Measurements from ENCODE around the gene ETFA.

ETFA gene

GRCh38 chr15:76345880-76346668, 34.8 kb upstream of the ETFA start:
- H3K9ac ChIP-seq (ENCODE audit: low read depth, low read length) = no peak overlapping the region
- no peaks in the 10 kb centered on the region for H3K36me3 ChIP-seq (ENCODE audit: control insufficient read depth, insufficient read depth, low read length)
- peak overlapping the region; percentile 58 for H3K4me3 ChIP-seq (ENCODE audit: low read depth, low read length)
- peaks cover 94% of the 10 kb centered on the region for H3K27me3 ChIP-seq (ENCODE audit: control insufficient read depth, insufficient read depth, low read length)
- no peaks in the 10 kb centered on the region for H3K9me3 ChIP-seq (ENCODE audit: control insufficient read depth, insufficient read depth, low read length)
- peaks cover 7% of the 10 kb centered on the region for H3K4me1 ChIP-seq (ENCODE audit: control insufficient read depth, insufficient read depth, low read length)

GRCh38 chr15:76345583-76345879, 34.3 kb upstream of the ETFA start:
- peak overlapping the region; percentile 58 for H3K4me3 ChIP-seq (ENCODE audit: low read depth, low read length)

GRCh38 chr15:76344893-76345582, 33.8 kb upstream of the ETFA start:
- H3K4me1 ChIP-seq (ENCODE audit: control insufficient read depth, insufficient read depth, low read length) = peaks cover 7% of the 10 kb centered on the region
- H3K9ac ChIP-seq (ENCODE audit: low read depth, low read length) = no peak overlapping the region
- H3K4me3 ChIP-seq (ENCODE audit: low read depth, low read length) = peak overlapping the region; percentile 58
- H3K36me3 ChIP-seq (ENCODE audit: control insufficient read depth, insufficient read depth, low read length) = no peaks in the 10 kb centered on the region
- H3K27me3 ChIP-seq (ENCODE audit: control insufficient read depth, insufficient read depth, low read length) = peaks cover 97% of the 10 kb centered on the region
- no peaks in the 10 kb centered on the region for H3K9me3 ChIP-seq (ENCODE audit: control insufficient read depth, insufficient read depth, low read length)

More at GRCh38 chr15:76345583-76345879, 34.3 kb upstream of the ETFA start:
- Histone ChIP-seq H3K27me3 (ENCODE audit: control insufficient read depth, insufficient read depth, low read length) (peaks cover 97% of the 10 kb centered on the region), H3K4me1 (ENCODE audit: control insufficient read depth, insufficient read depth, low read length) (peaks cover 7% of the 10 kb centered on the region), H3K9ac (ENCODE audit: low read depth, low read length) (no peak overlapping the region), H3K36me3 (ENCODE audit: control insufficient read depth, insufficient read depth, low read length) (no peaks in the 10 kb centered on the region), H3K9me3 (ENCODE audit: control insufficient read depth, insufficient read depth, low read length) (no peaks in the 10 kb centered on the region)

GRCh38 chr15:76343313-76343996, 32.2 kb upstream of the ETFA start:
- H3K4me1 ChIP-seq (ENCODE audit: control insufficient read depth, insufficient read depth, low read length) = peaks cover 7% of the 10 kb centered on the region
- no peaks in the 10 kb centered on the region for H3K36me3 ChIP-seq (ENCODE audit: control insufficient read depth, insufficient read depth, low read length)
- peaks cover 97% of the 10 kb centered on the region for H3K27me3 ChIP-seq (ENCODE audit: control insufficient read depth, insufficient read depth, low read length)
- no peaks in the 10 kb centered on the region for H3K9me3 ChIP-seq (ENCODE audit: control insufficient read depth, insufficient read depth, low read length)
- H3K9ac ChIP-seq (ENCODE audit: low read depth, low read length) = no peak overlapping the region
- peak overlapping the region; percentile 23 for H3K4me3 ChIP-seq (ENCODE audit: low read depth, low read length)

GRCh38 chr15:76342382-76343201, 31.3 kb upstream of the ETFA start:
- no peaks in the 10 kb centered on the region for H3K36me3 ChIP-seq (ENCODE audit: control insufficient read depth, insufficient read depth, low read length)
- peak overlapping the region; percentile 48 for H3K4me3 ChIP-seq (ENCODE audit: low read depth, low read length)
- H3K9ac ChIP-seq (ENCODE audit: low read depth, low read length) = no peak overlapping the region
- H3K4me1 ChIP-seq (ENCODE audit: control insufficient read depth, insufficient read depth, low read length) = peaks cover 2% of the 10 kb centered on the region
- no peaks in the 10 kb centered on the region for H3K9me3 ChIP-seq (ENCODE audit: control insufficient read depth, insufficient read depth, low read length)
- H3K27me3 ChIP-seq (ENCODE audit: control insufficient read depth, insufficient read depth, low read length) = peaks cover 97% of the 10 kb centered on the region

- peaks cover 97% of the 10 kb centered on the region for H3K27me3 ChIP-seq (ENCODE audit: control insufficient read depth, insufficient read depth, low read length)
- no peaks in the 10 kb centered on the region for H3K36me3 ChIP-seq (ENCODE audit: control insufficient read depth, insufficient read depth, low read length)
- peaks cover 2% of the 10 kb centered on the region for H3K4me1 ChIP-seq (ENCODE audit: control insufficient read depth, insufficient read depth, low read length)
- H3K9me3 ChIP-seq (ENCODE audit: control insufficient read depth, insufficient read depth, low read length) = no peaks in the 10 kb centered on the region
- H3K9ac ChIP-seq (ENCODE audit: low read depth, low read length) = no peak overlapping the region
- peak overlapping the region; percentile 48 for H3K4me3 ChIP-seq (ENCODE audit: low read depth, low read length)
These were observed 30.8 kb upstream of the ETFA start for GRCh38 chr15:76342058-76342381.

- Histone ChIP-seq H3K36me3 (ENCODE audit: control insufficient read depth, insufficient read depth, low read length) (no peaks in the 10 kb centered on the region), H3K4me1 (ENCODE audit: control insufficient read depth, insufficient read depth, low read length) (peaks cover 2% of the 10 kb centered on the region), H3K9ac (ENCODE audit: low read depth, low read length) (no peak overlapping the region), H3K9me3 (ENCODE audit: control insufficient read depth, insufficient read depth, low read length) (no peaks in the 10 kb centered on the region), H3K4me3 (ENCODE audit: low read depth, low read length) (peak overlapping the region; percentile 52), H3K27me3 (ENCODE audit: control insufficient read depth, insufficient read depth, low read length) (peaks cover 97% of the 10 kb centered on the region)
These were observed 30.2 kb upstream of the ETFA start for GRCh38 chr15:76341366-76342057.

- peaks cover 95% of the 10 kb centered on the region for H3K27me3 ChIP-seq (ENCODE audit: control insufficient read depth, insufficient read depth, low read length)
- no peaks in the 10 kb centered on the region for H3K9me3 ChIP-seq (ENCODE audit: control insufficient read depth, insufficient read depth, low read length)
- peak overlapping the region; percentile 52 for H3K4me3 ChIP-seq (ENCODE audit: low read depth, low read length)
- H3K9ac ChIP-seq (ENCODE audit: low read depth, low read length) = no peak overlapping the region
- H3K36me3 ChIP-seq (ENCODE audit: control insufficient read depth, insufficient read depth, low read length) = no peaks in the 10 kb centered on the region
- peaks cover 2% of the 10 kb centered on the region for H3K4me1 ChIP-seq (ENCODE audit: control insufficient read depth, insufficient read depth, low read length)
These were observed 29.6 kb upstream of the ETFA start for GRCh38 chr15:76340803-76341365.

GRCh38 chr15:76340198-76340802, 29.0 kb upstream of the ETFA start:
- H3K27me3 ChIP-seq (ENCODE audit: control insufficient read depth, insufficient read depth, low read length) = peaks cover 95% of the 10 kb centered on the region
- no peaks in the 10 kb centered on the region for H3K9me3 ChIP-seq (ENCODE audit: control insufficient read depth, insufficient read depth, low read length)
- peak overlapping the region; percentile 52 for H3K4me3 ChIP-seq (ENCODE audit: low read depth, low read length)
- no peak overlapping the region for H3K9ac ChIP-seq (ENCODE audit: low read depth, low read length)
- no peaks in the 10 kb centered on the region for H3K36me3 ChIP-seq (ENCODE audit: control insufficient read depth, insufficient read depth, low read length)
- H3K4me1 ChIP-seq (ENCODE audit: control insufficient read depth, insufficient read depth, low read length) = peaks cover under 1% of the 10 kb centered on the region

- no peaks in the 10 kb centered on the region for H3K9me3 ChIP-seq (ENCODE audit: control insufficient read depth, insufficient read depth, low read length)
- H3K4me1 ChIP-seq (ENCODE audit: control insufficient read depth, insufficient read depth, low read length) = no peaks in the 10 kb centered on the region
- H3K4me3 ChIP-seq (ENCODE audit: low read depth, low read length) = peak overlapping the region; percentile 54
- H3K9ac ChIP-seq (ENCODE audit: low read depth, low read length) = no peak overlapping the region
- H3K27me3 ChIP-seq (ENCODE audit: control insufficient read depth, insufficient read depth, low read length) = peaks cover 91% of the 10 kb centered on the region
- H3K36me3 ChIP-seq (ENCODE audit: control insufficient read depth, insufficient read depth, low read length) = no peaks in the 10 kb centered on the region
These were observed 28.3 kb upstream of the ETFA start for GRCh38 chr15:76339305-76340197.
